Glomerular endothelial cell (primary cell): ENCODE data around the gene KRT72. TPM values are rescaled to one million over a fixed set of nuclear protein-coding genes. Genes with fewer than 3 reads are reported as not detected.

Experiments
- DNase-seq: peaks from one replicate; pipeline ENCODE4 v3.0.0-alpha.2; 2011; ENCODE audit warnings: low read depth, low spot score; ENCODE audit errors: extremely low read depth
- total RNA-seq: library from RNA; depleted of rRNA; stranded (reverse); fragments of >200 nt; gene quantifications from 2 replicates; pipeline ENCODE4 v1.2.3, GENCODE V29; 2015

The KRT72 gene
- total RNA-seq, 1 donor from 2014 or later: not detected

GRCh38 chr12:52581481-52581880 is 19.8 kb downstream of the KRT72 start:
- no peak for DNase-seq

- no peak for DNase-seq
These were observed 20.2 kb downstream of the KRT72 start for GRCh38 chr12:52581066-52581465.

- DNase-seq: no peak
These were observed 20.8 kb downstream of the KRT72 start for GRCh38 chr12:52580496-52580895.

- no peak for DNase-seq
These were observed 21.5 kb downstream of the KRT72 start for GRCh38 chr12:52579468-52580465.

- DNase-seq: no peak
These were observed 22.8 kb downstream of the KRT72 start for GRCh38 chr12:52578469-52578868.

GRCh38 chr12:52577316-52577715 is 23.9 kb downstream of the KRT72 start:
- DNase-seq: no peak

- no peak for DNase-seq
These were observed 25.3 kb downstream of the KRT72 start for GRCh38 chr12:52575948-52576347.

- DNase-seq: no peak
These were observed 26.0 kb downstream of the KRT72 start for GRCh38 chr12:52575256-52575655.

- DNase-seq: no peak
These were observed 27.5 kb downstream of the KRT72 start, which contains the start of gene KRT74 for GRCh38 chr12:52573743-52574142. KRT74 (minus strand) TSS chr12:52573843; CDS start chr12:52573777, 66 bp downstream.

- DNase-seq: no peak
These were observed 28.0 kb downstream of the KRT72 start for GRCh38 chr12:52573306-52573705.

GRCh38 chr12:52570511-52570910 is 30.8 kb downstream of the KRT72 start:
- DNase-seq: no peak

- DNase-seq: no peak
These were observed 33.2 kb downstream of the KRT72 start for GRCh38 chr12:52568111-52568510.

GRCh38 chr12:52566847-52567291 is 34.4 kb downstream of the KRT72 start:
- no peak for DNase-seq

- DNase-seq: no peak
These were observed 36.7 kb downstream of the KRT72 start for GRCh38 chr12:52564582-52564981.

GRCh38 chr12:52561880-52562449 is 39.3 kb downstream of the KRT72 start:
- DNase-seq: no peak

- DNase-seq: no peak
These were observed 41.3 kb downstream of the KRT72 start for GRCh38 chr12:52559979-52560378.

- no peak for DNase-seq
These were observed 42.4 kb downstream of the KRT72 start for GRCh38 chr12:52558781-52559445.

- DNase-seq: no peak
These were observed 43.8 kb downstream of the KRT72 start for GRCh38 chr12:52557476-52557875.

- DNase-seq: no peak
These were observed 45.7 kb downstream of the KRT72 start for GRCh38 chr12:52555577-52555976.

- no peak for DNase-seq
These were observed 48.5 kb downstream of the KRT72 start, which contains the start of gene KRT71 for GRCh38 chr12:52552681-52553195. KRT71 (minus strand) TSS chr12:52553145; CDS start chr12:52553077, 68 bp downstream.

- no peak for DNase-seq
These were observed 49.2 kb downstream of the KRT72 start for GRCh38 chr12:52552055-52552454.
